NCI-H2227 (cell line): ENCODE measurements around the gene TENT4A.
"Not testable (repeated sequence)": the region's sequence is repeated elsewhere in the genome, so short reads cannot be mapped to it uniquely, and the experiment has no call there.

ENCODE experiments used
- DNase-seq: peaks from one replicate; lab custom pipeline; 2025; ENCODE audit not compliant: unreplicated experiment; lab: John Stamatoyannopoulos, UW

The TENT4A gene

DNA sequence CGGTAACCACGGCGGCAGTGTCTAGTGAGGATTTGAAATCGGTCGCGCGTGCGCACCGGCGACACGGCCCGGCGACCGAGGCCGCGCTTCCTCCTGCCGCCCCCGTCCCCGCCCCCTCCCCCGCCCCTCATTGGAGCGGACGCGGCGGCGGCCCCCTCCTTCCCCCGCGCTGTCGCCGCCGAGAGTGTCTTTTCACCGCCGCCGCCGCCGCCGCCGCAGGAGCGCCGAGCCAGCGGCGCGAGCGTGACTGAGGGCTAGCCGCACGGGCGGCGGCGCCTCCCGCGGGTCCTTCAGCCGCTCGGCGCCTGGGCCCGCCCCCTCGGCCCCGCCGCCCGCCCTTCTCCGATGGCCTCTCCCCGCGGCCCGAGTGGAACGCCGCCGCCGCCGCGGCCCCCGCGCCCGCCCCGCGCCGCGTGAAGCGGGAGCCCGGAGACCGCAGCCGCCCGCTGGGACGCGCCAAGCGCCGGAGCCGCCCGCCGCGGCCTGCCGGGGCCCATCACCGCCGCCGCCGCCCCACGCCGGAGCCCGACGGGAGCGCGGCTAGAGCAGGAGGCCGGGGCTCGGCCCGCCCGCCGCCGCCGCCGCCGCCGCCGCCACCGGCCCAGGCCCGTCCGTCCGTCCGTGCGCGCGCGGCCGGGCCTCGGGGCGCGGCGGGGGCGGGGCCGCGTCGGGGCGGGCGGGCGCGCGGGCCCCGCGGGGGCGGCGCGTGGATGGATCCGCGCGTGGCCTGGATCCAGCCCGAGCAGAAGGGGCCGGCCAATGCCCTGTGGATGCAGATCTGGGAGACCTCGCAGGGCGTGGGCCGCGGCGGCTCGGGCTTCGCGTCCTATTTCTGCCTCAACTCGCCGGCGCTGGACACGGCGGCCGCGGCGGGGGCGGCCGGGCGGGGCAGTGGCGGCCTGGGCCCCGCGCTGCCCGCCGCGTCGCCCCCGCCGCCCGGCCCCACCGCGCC is at the start of gene TENT4A:
TSS of gene TENT4A (plus strand) at position 159 of the 952 bp plus-strand sequence. CDS start at position 711, 552 bp downstream.
- DNase-seq: peak; percentile 75

DNA sequence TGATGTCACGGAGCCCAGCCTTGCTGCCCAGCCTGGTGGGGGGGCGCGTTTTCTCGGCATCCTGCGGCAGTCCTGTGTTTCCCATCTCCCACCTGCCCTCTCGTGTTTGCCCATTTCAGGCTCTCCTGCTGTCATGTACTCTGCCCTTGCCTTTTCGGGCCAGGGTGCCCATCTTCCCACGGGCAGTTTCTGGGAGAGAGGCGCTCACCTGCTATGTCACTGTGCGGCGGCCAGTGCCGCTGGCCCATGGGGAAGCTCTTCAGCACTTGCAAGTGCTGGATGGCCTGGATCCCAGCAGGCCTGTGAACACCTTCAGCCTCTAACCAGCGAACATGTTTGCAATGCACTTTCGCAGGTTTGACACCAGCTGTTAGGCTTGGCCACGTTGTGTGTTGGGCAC is 46.5 kb upstream of the TENT4A start:
- DNase-seq: no peak

GRCh38 chr5:6667648-6668047 is 45.6 kb upstream of the TENT4A start:
- DNase-seq: no peak

DNA sequence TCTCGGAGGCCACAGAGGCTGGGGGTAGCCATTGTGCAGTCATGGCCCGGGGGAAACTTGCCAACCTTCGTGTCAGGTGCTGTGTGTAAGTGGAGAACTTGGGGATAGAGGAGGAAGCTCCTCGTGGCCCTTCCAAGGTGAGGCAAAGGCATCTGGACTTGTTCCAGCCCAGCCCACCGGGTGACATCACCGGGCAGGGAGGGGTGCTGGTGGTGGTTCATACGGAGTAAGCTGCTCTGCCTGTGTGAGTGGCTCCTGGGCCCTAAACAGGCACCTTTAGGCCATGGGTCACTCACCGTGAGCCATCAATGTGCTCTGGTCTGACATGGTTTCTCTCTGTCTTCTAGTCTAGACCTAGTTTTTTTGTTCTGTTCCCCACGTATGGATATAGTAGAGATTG is 44.5 kb upstream of the TENT4A start:
- DNase-seq: not testable (repeated sequence)

DNA sequence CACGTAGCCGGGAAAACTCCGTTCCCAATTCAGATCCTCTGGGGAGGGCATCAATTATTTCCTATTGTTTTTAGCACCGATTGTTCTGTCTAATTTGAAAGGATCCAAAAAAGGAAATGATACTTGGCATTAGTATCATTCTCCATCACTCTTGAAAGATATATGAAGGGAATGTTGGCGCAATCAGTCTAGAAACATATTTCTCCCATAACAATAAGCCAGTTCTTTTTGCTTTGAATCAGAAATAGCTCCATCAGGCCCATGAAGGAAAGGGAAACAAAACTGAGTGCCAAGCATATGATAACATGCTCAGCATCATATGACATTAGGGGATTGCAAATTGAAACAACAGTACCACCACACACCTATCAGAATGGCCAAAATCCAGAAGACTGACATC is 40.2 kb upstream of the TENT4A start:
- no peak for DNase-seq

DNA sequence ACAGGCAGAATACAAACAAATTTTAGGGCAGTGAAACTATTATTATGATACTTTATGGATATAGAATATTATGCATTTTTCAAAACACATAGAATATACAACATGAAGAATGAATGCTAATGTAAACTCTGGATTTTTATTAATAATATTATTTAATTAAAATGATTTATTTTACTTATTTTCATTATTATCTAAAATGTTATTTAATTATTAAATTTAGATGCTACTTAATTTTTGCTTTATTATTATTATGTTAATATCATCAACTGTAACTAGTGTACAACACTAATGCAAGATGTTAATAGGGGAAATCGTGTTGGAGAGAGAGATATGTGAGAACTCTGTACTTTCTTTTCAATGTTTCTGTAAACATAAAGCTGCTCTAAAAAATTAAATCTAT is 39.3 kb upstream of the TENT4A start:
- DNase-seq: no peak

DNA sequence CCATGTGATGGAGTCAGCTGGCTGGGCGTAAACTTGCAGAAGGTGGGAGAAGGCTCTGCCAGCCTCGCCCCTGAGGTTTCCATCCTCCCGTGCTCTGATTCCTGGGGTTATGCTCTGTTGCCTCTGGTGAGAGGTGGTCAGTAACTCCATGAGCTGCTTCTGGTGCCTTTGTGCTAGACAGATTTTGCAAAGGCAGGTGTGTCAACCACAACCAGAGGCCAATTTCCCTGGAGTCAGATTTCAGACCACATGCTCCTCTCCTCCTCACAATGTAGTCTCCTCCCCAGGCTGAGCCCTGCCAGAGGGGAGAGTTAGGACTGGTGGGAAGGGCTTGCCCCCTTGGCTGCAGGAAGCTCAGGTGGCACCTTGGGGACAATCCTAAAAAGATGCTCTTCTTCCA is 38.8 kb upstream of the TENT4A start:
- DNase-seq: no peak

DNA sequence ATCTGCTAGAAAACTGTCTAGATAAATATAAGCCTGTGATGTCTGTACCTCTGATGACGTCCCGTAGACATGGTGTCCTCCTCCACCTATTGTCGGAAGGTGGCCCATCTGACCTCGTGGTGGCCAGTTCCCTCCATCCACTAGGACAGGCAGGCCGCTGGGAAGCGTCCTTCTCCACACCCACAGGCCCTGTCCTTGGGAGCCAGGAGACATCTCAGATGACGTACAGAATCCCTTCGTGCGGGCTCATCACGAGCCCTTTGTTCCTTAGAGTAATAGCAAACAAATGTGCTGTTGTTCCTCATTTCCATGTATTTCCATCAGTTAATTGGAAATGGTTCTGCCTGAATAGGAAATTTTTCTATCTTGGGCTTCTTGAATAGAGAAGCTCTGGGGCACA is 38.3 kb upstream of the TENT4A start:
- no peak for DNase-seq

- DNase-seq: no peak
These were observed 37.3 kb upstream of the TENT4A start for GRCh38 chr5:6675784-6676491.

- DNase-seq: no peak
These were observed 36.5 kb upstream of the TENT4A start for GRCh38 chr5:6676702-6677101.

GRCh38 chr5:6678385-6678784 is 34.8 kb upstream of the TENT4A start:
- no peak for DNase-seq

GRCh38 chr5:6680922-6681321 is 32.3 kb upstream of the TENT4A start:
- no peak for DNase-seq

DNA sequence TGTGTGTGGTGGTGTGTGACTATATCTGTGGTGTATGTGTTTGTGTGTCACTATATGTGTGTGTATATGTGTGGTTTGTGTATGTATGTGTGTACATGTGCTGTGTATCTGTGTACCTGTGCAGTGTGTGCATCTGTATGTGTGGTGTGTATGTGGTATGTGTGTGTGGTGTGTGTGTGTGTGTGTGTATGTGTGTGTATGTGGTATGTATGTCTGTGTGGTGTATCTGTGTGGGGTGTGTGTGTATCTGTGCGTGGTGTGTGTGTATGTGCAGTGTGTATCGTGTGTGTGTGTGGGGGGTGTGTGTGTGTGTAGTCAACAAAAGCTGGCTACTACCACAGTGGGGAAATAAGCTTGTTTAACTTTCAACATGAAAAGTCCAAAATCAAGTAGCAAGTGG is 31.6 kb upstream of the TENT4A start:
- no peak for DNase-seq

DNA sequence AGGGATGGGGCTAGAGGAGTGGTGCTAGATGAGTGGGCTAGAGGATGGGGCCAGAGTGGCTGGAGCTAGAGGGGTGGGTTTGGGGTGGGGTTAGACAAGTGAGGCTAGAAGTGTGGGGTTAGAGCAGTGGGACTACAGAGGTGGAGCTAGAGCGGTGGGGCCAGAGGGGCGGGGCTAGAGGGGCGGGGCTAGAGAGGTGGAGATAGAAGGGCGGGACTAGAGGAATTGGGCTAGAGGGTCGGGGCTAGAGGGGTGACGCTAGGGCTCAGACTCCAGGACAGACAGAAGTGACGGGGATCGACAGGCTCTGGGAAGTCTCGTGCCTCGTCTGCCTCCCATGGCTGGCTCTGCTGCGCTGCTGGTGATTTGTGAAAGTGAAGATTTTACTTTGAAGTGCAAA is 31.0 kb upstream of the TENT4A start:
- DNase-seq: no peak

DNA sequence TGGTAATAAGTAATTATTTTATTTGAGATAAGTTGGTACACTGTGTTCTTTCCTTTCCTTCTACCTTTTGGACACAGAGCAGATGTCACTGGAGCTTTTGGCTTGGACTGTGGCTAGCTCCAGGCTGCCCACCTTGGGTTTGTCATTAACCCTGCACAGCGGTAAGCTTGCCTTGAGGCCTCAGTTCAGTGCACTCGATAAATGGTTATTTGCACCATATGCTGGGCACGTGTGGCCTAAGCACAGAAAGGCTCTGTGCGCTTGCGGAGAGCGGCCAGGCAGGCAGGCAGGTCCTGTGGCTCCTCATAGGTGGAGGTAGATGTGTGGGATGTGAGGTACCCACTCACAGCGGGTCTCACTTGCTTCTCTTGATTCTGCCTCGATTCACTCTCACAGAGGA is 30.0 kb upstream of the TENT4A start:
- no peak for DNase-seq

DNA sequence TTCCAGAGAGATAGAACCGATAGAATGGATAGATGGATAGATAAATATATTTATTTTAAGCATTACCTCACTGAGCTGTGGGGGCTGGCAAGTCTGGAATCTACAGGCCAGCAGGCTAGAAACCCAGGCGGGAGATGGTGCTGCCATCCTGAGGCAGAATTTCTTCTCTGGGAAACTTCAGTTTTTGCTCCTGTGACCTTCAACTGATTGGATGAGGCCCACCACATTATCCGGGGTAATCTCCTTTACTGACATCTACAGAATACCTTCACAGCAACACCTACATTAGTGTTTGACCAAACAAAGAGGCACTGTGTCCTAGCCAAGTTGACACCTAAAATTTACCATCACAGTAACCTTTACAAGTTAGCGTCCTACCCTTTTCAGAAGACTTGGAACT is 29.2 kb upstream of the TENT4A start:
- no peak for DNase-seq

- no peak for DNase-seq
These were observed 26.7 kb upstream of the TENT4A start for GRCh38 chr5:6686501-6686900.

DNA sequence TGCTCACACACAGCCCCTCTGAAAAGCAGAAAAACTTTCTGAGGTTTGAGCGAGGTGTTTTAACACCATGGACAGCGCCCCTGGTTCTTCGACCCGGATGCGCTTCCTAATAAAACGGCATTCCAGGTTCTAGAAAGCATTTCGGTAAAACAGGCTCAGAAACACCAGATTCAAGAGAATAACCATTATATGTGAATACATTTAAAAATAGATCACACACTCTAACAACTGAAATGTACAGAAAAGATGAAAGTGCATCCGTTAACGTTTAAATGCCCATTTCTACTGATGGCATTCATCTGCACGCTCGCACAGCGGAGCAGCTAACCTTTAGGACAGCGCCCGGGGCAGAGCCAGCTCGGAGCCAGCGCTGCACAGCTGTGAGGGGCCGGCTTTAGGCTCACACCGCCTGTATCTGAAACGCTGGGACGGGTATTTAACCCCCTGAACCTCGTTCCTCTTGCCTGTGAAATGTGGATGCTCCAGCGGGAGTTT is 26.3 kb upstream of the TENT4A start:
- DNase-seq: no peak

GRCh38 chr5:6687505-6687904 is 25.7 kb upstream of the TENT4A start:
- DNase-seq: no peak

DNA sequence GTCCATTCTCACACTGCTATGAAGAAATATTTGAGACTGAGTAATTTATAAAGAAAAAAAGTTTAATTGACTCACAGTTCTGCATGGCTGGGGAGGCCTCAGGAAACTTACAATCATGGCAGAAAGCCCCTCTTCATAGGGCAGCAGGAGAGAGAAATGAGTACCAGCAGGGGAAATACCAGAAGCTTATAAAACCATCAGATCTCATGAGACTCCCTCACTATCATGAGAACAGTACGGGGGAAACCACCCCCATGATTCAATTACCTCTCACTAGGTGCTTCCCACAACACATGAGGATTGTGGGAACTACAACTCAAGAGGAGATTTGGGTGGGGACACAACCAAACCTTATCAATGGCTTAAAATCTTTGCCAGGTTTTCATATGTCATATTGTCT is 20.3 kb upstream of the TENT4A start:
- no peak for DNase-seq

GRCh38 chr5:6698696-6699095 is 14.5 kb upstream of the TENT4A start:
- DNase-seq: no peak

DNA sequence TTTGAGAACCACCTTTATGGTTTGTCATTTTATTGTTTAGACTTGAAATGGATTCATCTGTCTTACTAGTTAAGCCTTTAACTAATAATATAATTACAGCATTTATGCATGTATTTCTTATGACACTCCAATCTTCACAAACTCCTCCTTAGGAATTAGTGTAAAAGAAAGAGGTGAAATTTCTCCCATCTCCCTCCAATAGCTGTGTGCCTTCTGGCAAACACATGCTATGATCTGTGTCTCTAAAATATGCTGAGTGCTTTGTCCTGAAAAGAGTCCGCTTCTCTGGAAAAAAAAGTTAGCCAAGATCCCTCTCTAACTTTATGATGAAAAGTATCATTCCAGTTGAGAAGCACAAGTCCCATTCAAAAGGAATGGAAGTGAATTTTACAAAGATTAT is 13.9 kb upstream of the TENT4A start:
- no peak for DNase-seq
